IMR-90 (cell line): Measurements from ENCODE around the gene CLEC2A. TPM values are rescaled to one million over a fixed set of nuclear protein-coding genes. Genes with fewer than 3 reads are reported as not detected.

ENCODE experiments used
- ATAC-seq: fragments of 200-7000 bp; cut with Tn5 transposase; 2 replicates; pipeline ENCODE4 v1.9.1; 2020; ENCODE audit warnings: low read depth, mild to moderate bottlenecking, moderate library complexity
- BruUV-seq: library from RNA; stranded (reverse); fragments of 400-500 nt; replicated peaks from 2 replicates; lab custom pipeline; 2021; lab: Mats Ljungman, UMichigan
- CTCF ChIA-PET: fragments of 300-600 bp; formaldehyde crosslinking; extraction: SDS; loops from one replicate; lab custom pipeline; 2021; ENCODE audit warnings: antibody characterized with exemption; lab: Yijun Ruan, JAX
- POLR2A ChIA-PET: fragments of 300-600 bp; sonication (Branson Sonifier 250); formaldehyde crosslinking; loops from one replicate; lab custom pipeline; 2022; ENCODE audit warnings: antibody characterized with exemption; ENCODE audit not compliant: unreplicated experiment; lab: Charles Lee
- DNase-seq: peaks from one replicate; pipeline ENCODE4 v3.0.0; 2013
- H2AFZ ChIP-seq: replicated peaks from 2 replicates; pipeline ENCODE3; 2013; ENCODE audit warnings: low read length, mild to moderate bottlenecking; ENCODE audit not compliant: poor library complexity
- H2AK5ac ChIP-seq: 2 replicates; pipeline ENCODE4 v1.6.1; 2013; ENCODE audit warnings: low read depth, low read length, inconsistent platforms
- H2AK9ac ChIP-seq: replicated peaks from 2 replicates; pipeline ENCODE3; 2013; ENCODE audit warnings: mild to moderate bottlenecking, low read depth, low read length, moderate library complexity; ENCODE audit not compliant: poor library complexity
- H2BK120ac ChIP-seq: 2 replicates; pipeline ENCODE4 v1.6.1; 2013; ENCODE audit warnings: low read depth, low read length, inconsistent platforms
- H2BK15ac ChIP-seq: 3 replicates; pipeline ENCODE4 v1.6.1; 2013; ENCODE audit warnings: low read depth, low read length, inconsistent platforms
- H2BK20ac ChIP-seq: 2 replicates; pipeline ENCODE4 v1.6.1; 2013; ENCODE audit warnings: low read depth, mild to moderate bottlenecking, inconsistent platforms, low read length, moderate library complexity
- H2BK5ac ChIP-seq: 2 replicates; pipeline ENCODE4 v1.6.1; 2013; ENCODE audit warnings: mild to moderate bottlenecking, low read depth, low read length, inconsistent platforms; ENCODE audit not compliant: poor library complexity, severe bottlenecking
- H3K14ac ChIP-seq: replicated peaks from 2 replicates; pipeline ENCODE4 v1.6.1; 2013; ENCODE audit warnings: low read depth, low read length, inconsistent platforms
- H3K18ac ChIP-seq: 2 replicates; pipeline ENCODE4 v1.6.1; 2013; ENCODE audit warnings: low read depth, low read length, control low read depth
- H3K23ac ChIP-seq: 2 replicates; pipeline ENCODE4 v1.6.1; 2013; ENCODE audit warnings: low read depth, low read length, inconsistent platforms
- H3K27ac ChIP-seq: 2 replicates; pipeline ENCODE4 v1.5.1; 2013; ENCODE audit warnings: mild to moderate bottlenecking, control low read depth, low read length; ENCODE audit not compliant: insufficient read depth
- H3K27me3 ChIP-seq: 2 replicates; pipeline ENCODE4 v1.6.1; 2013; ENCODE audit warnings: low read length; ENCODE audit not compliant: control insufficient read depth, insufficient read depth
- H3K36me3 ChIP-seq: 2 replicates; pipeline ENCODE4 v1.6.1; 2013; ENCODE audit warnings: low read length, mixed read lengths; ENCODE audit not compliant: control insufficient read depth, insufficient read depth
- H3K4ac ChIP-seq: 2 replicates; pipeline ENCODE4 v1.6.1; 2013; ENCODE audit warnings: low read depth, low read length, inconsistent platforms
- H3K4me1 ChIP-seq: 2 replicates; pipeline ENCODE4 v1.6.1; 2013; ENCODE audit warnings: low read length, mixed read lengths; ENCODE audit not compliant: control insufficient read depth, insufficient read depth
- H3K4me2 ChIP-seq: 2 replicates; pipeline ENCODE4 v1.6.1; 2013; ENCODE audit warnings: low read depth, mild to moderate bottlenecking, control low read depth, low read length, moderate library complexity
- H3K4me3 ChIP-seq: 2 replicates; pipeline ENCODE4 v1.5.1; 2013; ENCODE audit warnings: low read depth, mild to moderate bottlenecking, control low read depth, low read length, moderate library complexity; ENCODE audit not compliant: insufficient read depth
- H3K56ac ChIP-seq: 2 replicates; pipeline ENCODE4 v1.6.1; 2013; ENCODE audit warnings: low read length, inconsistent platforms; ENCODE audit not compliant: insufficient read depth; ENCODE audit errors: extremely low read depth
- H3K79me1 ChIP-seq, 2 experiments: 2 replicates each; pipeline ENCODE4 v1.6.1; 2013; ENCODE audit warnings: low read length in 2 of 2, inconsistent platforms in 1 of 2, low read depth in 1 of 2
- H3K9ac ChIP-seq: 2 replicates; pipeline ENCODE4 v1.6.1; 2013; ENCODE audit warnings: low read depth, low read length, control low read depth
- H3K9me1 ChIP-seq: 2 replicates; pipeline ENCODE4 v1.6.1; 2013; ENCODE audit warnings: low read length, inconsistent platforms; ENCODE audit not compliant: insufficient read depth
- H3K9me3 ChIP-seq: 2 replicates; pipeline ENCODE4 v1.6.1; 2013; ENCODE audit warnings: low read length; ENCODE audit not compliant: control insufficient read depth, insufficient read depth
- H4K20me1 ChIP-seq: 2 replicates; pipeline ENCODE4 v1.6.1; 2013; ENCODE audit warnings: low read length, inconsistent platforms; ENCODE audit not compliant: insufficient read depth
- H4K5ac ChIP-seq: 2 replicates; pipeline ENCODE4 v1.6.1; 2013; ENCODE audit warnings: mild to moderate bottlenecking, low read depth, low read length, control low read depth
- H4K8ac ChIP-seq, 2 experiments: 2 replicates each; pipeline ENCODE4 v1.6.1; 2013; ENCODE audit warnings: low read depth in 2 of 2, low read length in 2 of 2, control low read depth in 1 of 2, inconsistent platforms in 1 of 2
- H4K91ac ChIP-seq: 2 replicates; pipeline ENCODE4 v1.6.1; 2013; ENCODE audit warnings: low read depth, low read length, inconsistent platforms; ENCODE audit not compliant: insufficient read depth
- BHLHE40 ChIP-seq: fragments of 150-350 bp; IDR thresholded peaks from 2 replicates; pipeline ENCODE4 v1.6.1; 2016; ENCODE audit warnings: mild to moderate bottlenecking, low read depth, low read length
- CEBPB ChIP-seq: IDR thresholded peaks from 2 replicates; pipeline ENCODE4 v1.6.1; 2012; ENCODE audit warnings: low read depth, low read length, improper control_type of control experiment
- CHD1 ChIP-seq: IDR thresholded peaks from 2 replicates; pipeline ENCODE4 v1.6.1; 2012; ENCODE audit warnings: low read depth, low read length, improper control_type of control experiment
- ELK1 ChIP-seq: fragments of 150-350 bp; IDR thresholded peaks from 2 replicates; pipeline ENCODE4 v1.6.1; 2016; ENCODE audit warnings: low read depth, mild to moderate bottlenecking, low read length, moderate library complexity, borderline replicate concordance
- FOS ChIP-seq: fragments of 150-350 bp; IDR thresholded peaks from 2 replicates; pipeline ENCODE4 v1.6.1; 2016; ENCODE audit warnings: low read depth, low read length
- MAFK ChIP-seq: IDR thresholded peaks from 2 replicates; pipeline ENCODE4 v1.6.1; 2012; ENCODE audit warnings: low read depth, low read length, improper control_type of control experiment
- MAZ ChIP-seq: IDR thresholded peaks from 2 replicates; pipeline ENCODE4 v1.6.1; 2012; ENCODE audit warnings: low read depth, mild to moderate bottlenecking, low read length, improper control_type of control experiment, moderate library complexity, borderline replicate concordance
- MXI1 ChIP-seq: IDR thresholded peaks from 2 replicates; pipeline ENCODE4 v1.6.1; 2012; ENCODE audit warnings: low read depth, mild to moderate bottlenecking, low read length, moderate library complexity, borderline replicate concordance
- NFE2L2 ChIP-seq: fragments of 150-350 bp; IDR thresholded peaks from 2 replicates; pipeline ENCODE4 v1.6.1; 2016; ENCODE audit warnings: low read depth, mild to moderate bottlenecking, low read length
- POLR2A ChIP-seq: IDR thresholded peaks from 2 replicates; pipeline ENCODE4 v1.6.1; 2012; ENCODE audit warnings: mild to moderate bottlenecking, low read depth, low read length
- RAD21 ChIP-seq: IDR thresholded peaks from 2 replicates; pipeline ENCODE4 v1.6.1; 2012; ENCODE audit warnings: low read length, improper control_type of control experiment
- RCOR1 ChIP-seq: IDR thresholded peaks from 2 replicates; pipeline ENCODE4 v1.6.1; 2012; ENCODE audit warnings: mild to moderate bottlenecking, low read length, improper control_type of control experiment; ENCODE audit not compliant: insufficient replicate concordance
- RFX5 ChIP-seq: IDR thresholded peaks from 2 replicates; pipeline ENCODE4 v1.8.0; 2012; ENCODE audit warnings: low read depth, mild to moderate bottlenecking, low read length, moderate library complexity
- SMC3 ChIP-seq: fragments of 150-350 bp; IDR thresholded peaks from 2 replicates; pipeline ENCODE4 v1.6.1; 2016; ENCODE audit warnings: low read depth, mild to moderate bottlenecking, antibody characterized with exemption, low read length, moderate library complexity
- WGBS, 2 experiments: methylation state at CpG; one replicate each; pipeline versions ENCODE4 v1.1.5 to v1.1.7; 2013; ENCODE audit warnings: missing lambda C conversion rate in 2 of 2; ENCODE audit not compliant: insufficient read length in 1 of 2; ENCODE audit errors: extremely low coverage in 2 of 2; 5-methylcytosine and 5-hydroxymethylcytosine counted together
- dilution Hi-C: fragments of 300-500 bp; cut with HindIII; formaldehyde crosslinking; loops from one replicate; pipeline ENCODE4 v1.14.3; 2018; ENCODE audit warnings: low sequenced_read_pairs; ENCODE audit not compliant: unreplicated experiment
- in situ Hi-C: fragments of 300-500 bp; cut with MboI; formaldehyde crosslinking; loops from 3 replicates; pipeline ENCODE4 v1.14.3; 2019; ENCODE audit warnings: low sequenced_read_pairs, inconsistent platforms, mixed read lengths
- intact Hi-C: fragments of 100-400 bp; cut with micrococcal nuclease; formaldehyde crosslinking; loops from 2 replicates; pipeline ENCODE4 v1.10.0; 2022
- polyA plus RNA-seq, 3 experiments: library from polyadenylated mRNA; depleted of rRNA; stranded (reverse); fragments of >200 nt; gene quantifications; 2 replicates each; pipeline ENCODE4 v1.2.3, GENCODE V29; 2012; ENCODE audit warnings: low replicate concordance in 1 of 3
- total RNA-seq: library from RNA; depleted of rRNA; stranded (reverse); fragments of >200 nt; gene quantifications from 2 replicates; pipeline ENCODE4 v1.2.3, GENCODE V29; 2012
- TF ChIP-seq, protein P1 (sequence below): conservative IDR thresholded peaks from 2 replicates; pipeline ENCODE4 v1.5.1; 2012; ENCODE audit warnings: mild to moderate bottlenecking, low read depth, low read length, improper control_type of control experiment

The CLEC2A gene
- total and polyA plus RNA-seq, 2 of the 4 experiments (the other 2 are of a cell fraction), result not detected

DNA sequence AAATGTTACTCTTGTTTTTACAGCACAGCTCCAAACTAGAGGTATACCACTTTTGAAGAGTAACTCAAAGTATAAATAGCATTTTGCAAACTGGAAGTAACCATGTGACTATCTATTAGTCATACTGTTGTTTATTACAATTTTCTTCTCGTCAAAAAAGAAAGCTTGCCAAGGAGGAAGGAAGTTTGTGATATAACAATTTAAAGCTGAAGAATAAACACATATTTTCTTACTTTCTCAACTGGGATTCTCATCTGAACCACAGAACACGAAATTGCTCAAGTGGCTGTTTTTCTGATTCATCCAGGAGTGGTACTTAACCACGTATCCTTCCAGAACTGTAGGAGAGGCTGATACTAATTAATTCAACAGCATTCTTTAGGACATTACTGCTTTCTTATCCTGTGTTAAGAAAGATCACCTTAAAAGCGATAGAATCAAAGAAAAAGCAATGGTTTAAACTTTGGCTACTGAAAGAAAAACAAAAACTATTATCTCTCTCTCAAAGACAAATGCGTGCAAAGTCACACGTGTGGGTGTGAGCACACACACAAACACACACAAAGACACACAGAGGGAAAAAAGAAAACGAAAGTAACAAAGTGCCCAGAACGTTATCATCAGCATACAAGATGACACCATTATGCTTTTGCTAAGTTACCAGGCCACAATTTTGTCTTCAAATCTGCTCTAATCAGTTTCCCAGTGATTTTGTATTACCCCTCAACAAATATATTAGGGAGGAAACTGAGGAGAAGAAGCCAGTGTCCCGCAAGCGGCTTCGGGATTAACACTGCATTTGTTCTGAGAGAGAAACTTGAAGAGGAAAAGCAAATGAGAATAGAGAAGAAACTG is 62.6 kb downstream of the CLEC2A start, which contains the start of gene CLEC2B:
CLEC2B (minus strand) TSS at position 48 of the 855 bp plus-strand sequence.
- Histone ChIP-seq H2AFZ (peak within 1 kb of the TSS; percentile 73), H2AK5ac (peak within 1 kb of the TSS; percentile 30; the same call in 1 of the 2 replicates), H2BK20ac (peak within 1 kb of the TSS; percentile 80), H2BK15ac (peak within 1 kb of the TSS; percentile 81), H3K9me1 (no peaks in the 10 kb centered on the region), H4K91ac (peak within 1 kb of the TSS; percentile 55), H4K5ac (peak within 1 kb of the TSS; percentile 96), H3K4me1 (peaks cover 2% of the 10 kb centered on the region; the same call in 1 of the 2 replicates), H3K4me2 (peak within 1 kb of the TSS; percentile 99), H3K36me3 (no peaks in the 10 kb centered on the region), H4K8ac (peak within 1 kb of the TSS; percentile 69 to 72), H3K79me1 (no peaks in the 10 kb centered on the region), H3K27ac (peak within 1 kb of the TSS; percentile 85; the same call in 1 of the 2 replicates), H3K9me3 (no peaks in the 10 kb centered on the region), H3K4ac (peak within 1 kb of the TSS; percentile 72), H3K18ac (peak within 1 kb of the TSS; percentile 99), H4K20me1 (no peaks in the 10 kb centered on the region), H2BK120ac (peak within 1 kb of the TSS; percentile 78), H3K4me3 (peak within 1 kb of the TSS; percentile 69), H2BK5ac (peak within 1 kb of the TSS; percentile 92), H3K14ac (peak within 1 kb of the TSS; percentile 46), H3K56ac (peak within 1 kb of the TSS; percentile 90), H3K9ac (peak within 1 kb of the TSS; percentile 81), H3K27me3 (no peaks in the 10 kb centered on the region), H2AK9ac (no peak within 1 kb of the TSS), H3K23ac (peak within 1 kb of the TSS; percentile 85)
- ATAC-seq (peak; percentile 90), DNase-seq (peak; percentile 85)
- in situ Hi-C loops (no loop called here), dilution Hi-C loops (no loop called here), intact Hi-C loops (loop anchor here (5.0 kb wide), 1 partner anchor 343 kb away; the partner anchor contains the start of gene GABARAPL1)
- CTCF ChIA-PET, result no interaction called here
- POLR2A ChIA-PET, result no interaction called here
- BruUV-seq, result no TSS peak
- no CpG with 5 or more reads among the region's 11 CpGs for WGBS, 2 experiments
- TF ChIP-seq ELK1, result no peak
- no peak for TF ChIP-seq POLR2A
- TF ChIP-seq CHD1, result no peak
- TF ChIP-seq BHLHE40, result no peak; the same call in 1 of the 2 replicates
- peak; percentile 25; the same call in 1 of the 2 replicates for TF ChIP-seq MAFK
- no peak for TF ChIP-seq MXI1
- no peak for TF ChIP-seq MAZ
- TF ChIP-seq, protein P1, sequence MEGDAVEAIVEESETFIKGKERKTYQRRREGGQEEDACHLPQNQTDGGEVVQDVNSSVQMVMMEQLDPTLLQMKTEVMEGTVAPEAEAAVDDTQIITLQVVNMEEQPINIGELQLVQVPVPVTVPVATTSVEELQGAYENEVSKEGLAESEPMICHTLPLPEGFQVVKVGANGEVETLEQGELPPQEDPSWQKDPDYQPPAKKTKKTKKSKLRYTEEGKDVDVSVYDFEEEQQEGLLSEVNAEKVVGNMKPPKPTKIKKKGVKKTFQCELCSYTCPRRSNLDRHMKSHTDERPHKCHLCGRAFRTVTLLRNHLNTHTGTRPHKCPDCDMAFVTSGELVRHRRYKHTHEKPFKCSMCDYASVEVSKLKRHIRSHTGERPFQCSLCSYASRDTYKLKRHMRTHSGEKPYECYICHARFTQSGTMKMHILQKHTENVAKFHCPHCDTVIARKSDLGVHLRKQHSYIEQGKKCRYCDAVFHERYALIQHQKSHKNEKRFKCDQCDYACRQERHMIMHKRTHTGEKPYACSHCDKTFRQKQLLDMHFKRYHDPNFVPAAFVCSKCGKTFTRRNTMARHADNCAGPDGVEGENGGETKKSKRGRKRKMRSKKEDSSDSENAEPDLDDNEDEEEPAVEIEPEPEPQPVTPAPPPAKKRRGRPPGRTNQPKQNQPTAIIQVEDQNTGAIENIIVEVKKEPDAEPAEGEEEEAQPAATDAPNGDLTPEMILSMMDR, result no peak
- no peak for TF ChIP-seq RFX5
- TF ChIP-seq NFE2L2, result no peak
- peak; percentile 83 for TF ChIP-seq CEBPB
- peak; percentile 61; the same call in 1 of the 2 replicates for TF ChIP-seq FOS
- no peak for TF ChIP-seq SMC3
- no peak for TF ChIP-seq RCOR1
- TF ChIP-seq RAD21, result no peak
